ENCODE measurements around the gene MPPED2. TPM values are rescaled to one million over a fixed set of nuclear protein-coding genes. Genes with fewer than 3 reads are reported as not detected.

The MPPED2 gene
- total and polyA plus RNA-seq, 3 donors from 2014 or later: 5.0 to 13.4 (median 13.1) TPM

DNA sequence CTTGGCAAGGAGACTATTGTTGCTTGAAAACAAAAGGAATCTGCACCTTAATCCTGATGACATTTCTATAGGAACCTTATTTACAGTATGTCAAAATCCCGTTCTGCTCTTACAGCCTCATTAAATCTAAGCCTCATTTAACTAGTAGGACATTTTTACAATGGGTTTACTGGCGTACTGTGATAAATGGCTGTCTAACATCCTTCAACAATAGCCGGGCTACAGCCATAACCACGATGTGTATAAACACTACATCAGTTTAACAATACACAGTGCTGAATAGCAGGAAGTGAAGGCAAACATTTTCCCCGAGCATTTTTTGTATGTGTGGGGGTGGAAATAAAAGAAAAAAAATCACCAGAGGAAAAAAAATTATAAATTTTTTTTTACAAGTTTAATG is 132.0 kb downstream of the MPPED2 start:
- H3K36me3 ChIP-seq (ENCODE audit: low read depth, missing control alignments): no peaks in the 10 kb centered on the region
- TF ChIP-seq POLR2A (IDR thresholded peaks at IDR 0.05): no peak
- TF ChIP-seq, protein P1, sequence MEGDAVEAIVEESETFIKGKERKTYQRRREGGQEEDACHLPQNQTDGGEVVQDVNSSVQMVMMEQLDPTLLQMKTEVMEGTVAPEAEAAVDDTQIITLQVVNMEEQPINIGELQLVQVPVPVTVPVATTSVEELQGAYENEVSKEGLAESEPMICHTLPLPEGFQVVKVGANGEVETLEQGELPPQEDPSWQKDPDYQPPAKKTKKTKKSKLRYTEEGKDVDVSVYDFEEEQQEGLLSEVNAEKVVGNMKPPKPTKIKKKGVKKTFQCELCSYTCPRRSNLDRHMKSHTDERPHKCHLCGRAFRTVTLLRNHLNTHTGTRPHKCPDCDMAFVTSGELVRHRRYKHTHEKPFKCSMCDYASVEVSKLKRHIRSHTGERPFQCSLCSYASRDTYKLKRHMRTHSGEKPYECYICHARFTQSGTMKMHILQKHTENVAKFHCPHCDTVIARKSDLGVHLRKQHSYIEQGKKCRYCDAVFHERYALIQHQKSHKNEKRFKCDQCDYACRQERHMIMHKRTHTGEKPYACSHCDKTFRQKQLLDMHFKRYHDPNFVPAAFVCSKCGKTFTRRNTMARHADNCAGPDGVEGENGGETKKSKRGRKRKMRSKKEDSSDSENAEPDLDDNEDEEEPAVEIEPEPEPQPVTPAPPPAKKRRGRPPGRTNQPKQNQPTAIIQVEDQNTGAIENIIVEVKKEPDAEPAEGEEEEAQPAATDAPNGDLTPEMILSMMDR (IDR thresholded peaks at IDR 0.05): no peak
- H3K4me3 ChIP-seq: no peak overlapping the region
- H3K4me1 ChIP-seq: no peaks in the 10 kb centered on the region
- H3K9me3 ChIP-seq: no peaks in the 10 kb centered on the region
- no peak overlapping the region for H3K27ac ChIP-seq
- H3K27me3 ChIP-seq: no peaks in the 10 kb centered on the region
- 59 to 70% methylated on average over 5 of the region's 5 CpGs for WGBS, 2 donors
- DNase-seq: no peak
- intact Hi-C loops (cut with DNase I; ENCODE audit: low total_unique reads): no loop called here

DNA sequence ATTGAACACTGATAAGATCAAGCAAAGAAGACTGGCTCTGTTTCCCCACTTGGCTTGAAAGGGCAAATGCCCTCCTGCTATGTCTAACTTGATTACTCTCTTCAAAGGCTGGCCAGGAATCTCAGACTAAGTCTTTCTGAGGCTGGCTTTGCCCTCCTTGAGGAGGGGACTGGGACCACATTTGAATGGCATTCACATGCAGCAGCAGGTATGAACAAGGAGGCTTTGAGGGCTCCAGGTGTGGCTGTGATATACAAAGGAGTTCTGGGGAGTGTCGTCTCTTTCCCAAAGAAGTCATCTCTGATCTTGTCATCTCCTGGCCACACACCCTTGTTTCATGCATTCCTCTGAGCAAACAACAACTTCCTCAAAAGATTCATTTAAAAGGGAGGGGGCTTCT is 132.4 kb downstream of the MPPED2 start:
- no peak overlapping the region for H3K4me3 ChIP-seq
- intact Hi-C loops (cut with DNase I; ENCODE audit: low total_unique reads): no loop called here
- no peak overlapping the region for H3K27ac ChIP-seq
- WGBS, 2 donors: 70 to 95% methylated on average over 1 of the region's 1 CpG
- no peaks in the 10 kb centered on the region for H3K9me3 ChIP-seq
- no peaks in the 10 kb centered on the region for H3K4me1 ChIP-seq
- H3K36me3 ChIP-seq (ENCODE audit: low read depth, missing control alignments): no peaks in the 10 kb centered on the region
- no peaks in the 10 kb centered on the region for H3K27me3 ChIP-seq
- TF ChIP-seq POLR2A (IDR thresholded peaks at IDR 0.05): no peak
- TF ChIP-seq, protein P1 (IDR thresholded peaks at IDR 0.05): no peak
- no peak for DNase-seq

DNA sequence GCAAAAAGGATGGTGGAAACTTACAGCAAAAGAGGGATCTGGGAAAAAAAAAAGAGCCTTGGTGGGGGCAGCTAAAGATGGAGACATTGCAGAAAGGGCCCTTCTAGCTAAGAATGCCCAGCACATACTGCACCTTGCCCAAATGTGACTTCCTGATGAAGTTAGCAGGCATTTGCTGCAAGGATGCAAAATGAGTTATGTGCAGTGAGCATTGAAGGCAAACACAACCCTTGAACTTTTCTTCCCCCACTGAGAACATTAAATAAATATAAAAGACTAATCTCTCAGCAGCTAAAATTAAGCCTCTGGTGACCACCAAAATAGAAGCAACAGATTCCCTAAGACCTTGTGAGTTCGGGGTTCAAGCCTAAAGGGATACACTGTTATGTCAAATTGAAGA is 133.3 kb downstream of the MPPED2 start:
- Histone ChIP-seq H3K27me3 (no peaks in the 10 kb centered on the region), H3K27ac (no peak overlapping the region), H3K4me3 (no peak overlapping the region), H3K9me3 (no peaks in the 10 kb centered on the region), H3K4me1 (no peaks in the 10 kb centered on the region), H3K36me3 (ENCODE audit: low read depth, missing control alignments) (no peaks in the 10 kb centered on the region)
- TF ChIP-seq POLR2A (IDR thresholded peaks at IDR 0.05): no peak
- TF ChIP-seq, protein P1 (IDR thresholded peaks at IDR 0.05): no peak
- DNase-seq: no peak
- WGBS, 2 donors: 72 to 92% methylated on average over 1 of the region's 1 CpG
- intact Hi-C loops (cut with DNase I; ENCODE audit: low total_unique reads): no loop called here

DNA sequence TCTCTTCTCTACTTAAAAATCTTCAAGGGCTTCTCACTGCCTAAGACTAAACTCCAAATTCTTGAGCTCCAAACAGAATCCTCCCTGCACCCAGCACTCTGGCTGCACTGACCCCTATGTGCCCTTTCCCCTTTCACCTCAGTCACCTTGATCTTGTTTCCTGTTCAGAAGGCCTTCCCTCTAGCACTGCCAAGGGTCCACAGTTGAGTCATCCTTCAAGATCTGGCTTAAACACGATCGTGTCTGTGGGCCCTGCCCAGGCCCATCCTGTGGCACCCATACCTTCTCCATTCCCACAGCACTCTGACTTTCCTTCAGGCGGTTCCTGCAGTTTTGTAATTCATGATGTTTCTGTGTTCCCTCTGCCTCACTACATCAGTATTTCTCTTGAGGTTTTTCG is 134.0 kb downstream of the MPPED2 start:
- Histone ChIP-seq H3K4me3 (no peak overlapping the region), H3K9me3 (no peaks in the 10 kb centered on the region), H3K36me3 (ENCODE audit: low read depth, missing control alignments) (no peaks in the 10 kb centered on the region), H3K4me1 (no peaks in the 10 kb centered on the region), H3K27me3 (no peaks in the 10 kb centered on the region), H3K27ac (no peak overlapping the region)
- intact Hi-C loops (cut with DNase I; ENCODE audit: low total_unique reads): no loop called here
- DNase-seq: no peak
- 73 to 75% methylated on average over 4 of the region's 4 CpGs for WGBS, 2 donors
- TF ChIP-seq, protein P1 (IDR thresholded peaks at IDR 0.05): no peak
- TF ChIP-seq POLR2A (IDR thresholded peaks at IDR 0.05): no peak

DNA sequence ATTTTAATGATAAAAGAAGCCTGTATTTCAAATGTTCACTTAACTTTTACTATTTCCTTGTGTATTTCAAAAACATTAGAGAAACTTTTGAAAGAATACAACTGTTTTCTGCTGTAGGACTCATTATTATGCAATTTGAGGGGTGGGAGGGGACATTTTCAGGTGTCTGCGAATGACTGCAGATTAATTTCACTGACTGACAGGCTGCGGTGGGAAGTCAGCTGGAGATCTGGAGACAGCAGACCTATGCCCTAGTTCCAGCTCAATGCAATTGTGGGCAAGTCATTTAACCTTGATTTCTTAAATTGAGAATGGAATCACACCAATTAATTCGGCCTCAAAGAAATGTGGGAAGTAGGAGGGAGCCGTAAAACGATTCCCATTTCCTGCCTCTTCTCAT is 134.5 kb downstream of the MPPED2 start:
- Histone ChIP-seq H3K27ac (no peak overlapping the region), H3K4me1 (no peaks in the 10 kb centered on the region), H3K9me3 (no peaks in the 10 kb centered on the region), H3K36me3 (ENCODE audit: low read depth, missing control alignments) (no peaks in the 10 kb centered on the region), H3K4me3 (no peak overlapping the region), H3K27me3 (no peaks in the 10 kb centered on the region)
- intact Hi-C loops (cut with DNase I; ENCODE audit: low total_unique reads): no loop called here
- no peak for DNase-seq
- no peak for TF ChIP-seq POLR2A (IDR thresholded peaks at IDR 0.05)
- TF ChIP-seq, protein P1 (IDR thresholded peaks at IDR 0.05): no peak
- WGBS, 2 donors: 80 to 81% methylated on average over 5 of the region's 5 CpGs
